Measurements from ENCODE around the gene CNIH3. TPM values are rescaled to one million over a fixed set of nuclear protein-coding genes. Genes with fewer than 3 reads are reported as not detected.

CNIH3 gene
- total RNA-seq, 4 donors from 2014 or later: 0.68 to 1.1 TPM; not detected in 2

GRCh38 chr1:224694969-224695368, 78.9 kb downstream of the CNIH3 start:
- H3K27ac ChIP-seq: no peak overlapping the region
- in situ Hi-C loops (cut with MboI; ENCODE audit: low pct_ligation_motif_present in 1 of 4, low pct_unique_long_range_greater_than_20kb in 1 of 4, low sequenced_read_pairs in 3 of 4) (no loop called here), intact Hi-C loops (cut with DNase I; ENCODE audit: low total_unique reads) (no loop called here)
- H3K9me3 ChIP-seq: no peaks in the 10 kb centered on the region
- no peak overlapping the region for H3K4me3 ChIP-seq
- no peak for DNase-seq
- WGBS, 2 donors (ENCODE audit: low coverage in 1 of 2): 81 to 88% methylated on average over 1 to 3 of the region's 3 CpGs
- H3K36me3 ChIP-seq: no peaks in the 10 kb centered on the region
- H3K4me1 ChIP-seq: no peaks in the 10 kb centered on the region
- no peaks in the 10 kb centered on the region for H3K27me3 ChIP-seq
- TF ChIP-seq EP300 (IDR thresholded peaks at IDR 0.05; ENCODE audit: low read depth): no peak
- TF ChIP-seq POLR2AphosphoS5 (IDR thresholded peaks at IDR 0.05): no peak
- TF ChIP-seq, protein P1, sequence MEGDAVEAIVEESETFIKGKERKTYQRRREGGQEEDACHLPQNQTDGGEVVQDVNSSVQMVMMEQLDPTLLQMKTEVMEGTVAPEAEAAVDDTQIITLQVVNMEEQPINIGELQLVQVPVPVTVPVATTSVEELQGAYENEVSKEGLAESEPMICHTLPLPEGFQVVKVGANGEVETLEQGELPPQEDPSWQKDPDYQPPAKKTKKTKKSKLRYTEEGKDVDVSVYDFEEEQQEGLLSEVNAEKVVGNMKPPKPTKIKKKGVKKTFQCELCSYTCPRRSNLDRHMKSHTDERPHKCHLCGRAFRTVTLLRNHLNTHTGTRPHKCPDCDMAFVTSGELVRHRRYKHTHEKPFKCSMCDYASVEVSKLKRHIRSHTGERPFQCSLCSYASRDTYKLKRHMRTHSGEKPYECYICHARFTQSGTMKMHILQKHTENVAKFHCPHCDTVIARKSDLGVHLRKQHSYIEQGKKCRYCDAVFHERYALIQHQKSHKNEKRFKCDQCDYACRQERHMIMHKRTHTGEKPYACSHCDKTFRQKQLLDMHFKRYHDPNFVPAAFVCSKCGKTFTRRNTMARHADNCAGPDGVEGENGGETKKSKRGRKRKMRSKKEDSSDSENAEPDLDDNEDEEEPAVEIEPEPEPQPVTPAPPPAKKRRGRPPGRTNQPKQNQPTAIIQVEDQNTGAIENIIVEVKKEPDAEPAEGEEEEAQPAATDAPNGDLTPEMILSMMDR (IDR thresholded peaks at IDR 0.05): no peak
- TF ChIP-seq POLR2A (IDR thresholded peaks at IDR 0.05): no peak

DNA sequence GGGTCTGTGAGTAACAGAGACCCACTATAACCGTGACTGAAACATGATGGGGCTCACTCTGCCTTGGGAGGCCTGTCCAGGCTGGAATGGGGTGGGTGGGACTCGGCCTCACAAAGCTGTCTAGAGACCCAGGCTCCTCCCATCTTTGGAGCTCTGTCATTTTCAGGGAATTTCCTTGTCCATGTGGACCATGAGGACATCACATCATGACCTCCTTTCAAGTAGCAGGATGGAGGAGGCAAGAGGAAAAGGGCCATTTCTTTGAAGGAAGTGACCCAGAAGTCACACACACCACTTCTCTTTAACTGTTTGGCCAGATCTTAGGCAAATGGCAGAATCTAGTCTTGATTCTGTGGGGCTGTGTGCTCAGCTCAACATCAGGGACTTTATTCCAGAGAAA, 79.9 kb downstream of the CNIH3 start:
- in situ Hi-C loops (cut with MboI; ENCODE audit: low pct_ligation_motif_present in 1 of 4, low pct_unique_long_range_greater_than_20kb in 1 of 4, low sequenced_read_pairs in 3 of 4): no loop called here
- Histone ChIP-seq H3K4me3 (no peak overlapping the region), H3K9me3 (no peaks in the 10 kb centered on the region), H3K27ac (no peak overlapping the region), H3K27me3 (no peaks in the 10 kb centered on the region), H3K36me3 (no peaks in the 10 kb centered on the region), H3K4me1 (no peaks in the 10 kb centered on the region)
- TF ChIP-seq, protein P1 (IDR thresholded peaks at IDR 0.05): no peak
- TF ChIP-seq EP300 (IDR thresholded peaks at IDR 0.05; ENCODE audit: low read depth) (no peak), POLR2A (IDR thresholded peaks at IDR 0.05) (no peak), POLR2AphosphoS5 (IDR thresholded peaks at IDR 0.05) (no peak)
- intact Hi-C loops (cut with DNase I; ENCODE audit: low total_unique reads): no loop called here
- no peak for DNase-seq
- WGBS, 2 donors (ENCODE audit: low coverage in 1 of 2): 84 to 100% methylated on average over 1 to 2 of the region's 2 CpGs

DNA sequence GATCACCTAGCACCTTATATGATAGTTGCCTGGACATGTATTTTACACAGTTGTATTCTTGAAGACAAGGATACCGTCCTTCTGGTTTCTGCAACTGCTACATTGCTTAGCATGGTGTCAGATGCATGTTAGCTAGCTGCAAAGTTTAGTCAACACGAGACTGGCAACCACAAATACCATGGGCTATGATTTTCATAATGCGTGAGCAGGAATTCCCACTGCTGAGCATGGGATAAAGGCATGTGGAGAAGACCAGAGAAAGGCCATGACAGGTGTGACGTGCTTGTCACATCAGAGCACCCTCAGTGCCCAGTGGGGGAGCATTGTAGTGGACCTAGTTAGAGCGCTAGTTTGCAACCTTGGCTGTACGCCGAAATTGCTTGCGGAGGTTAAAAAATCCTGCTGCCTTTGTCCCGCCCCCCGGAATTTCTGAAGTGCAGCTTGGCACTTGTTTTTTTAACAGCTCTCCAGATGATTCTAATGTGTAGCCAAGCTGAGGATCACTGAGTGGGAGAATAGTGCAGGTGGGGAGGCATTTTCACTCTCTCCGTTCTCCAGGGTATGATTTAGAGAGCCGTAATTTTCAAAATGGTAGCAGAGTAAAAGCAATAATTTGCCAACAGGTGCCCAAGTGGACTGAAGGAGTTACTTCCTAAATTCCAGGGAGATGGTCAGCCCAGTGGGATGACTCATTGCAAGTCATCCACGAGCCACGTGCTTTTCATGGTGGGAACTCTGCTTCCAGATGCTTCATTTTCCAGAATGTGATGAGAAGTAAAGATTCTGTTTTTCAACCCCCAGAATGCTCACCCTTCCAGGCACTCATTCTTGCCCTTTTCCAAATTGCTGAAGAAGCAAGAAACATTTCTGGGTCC, 81.0 kb downstream of the CNIH3 start:
- Histone ChIP-seq H3K9me3 (no peaks in the 10 kb centered on the region), H3K27me3 (no peaks in the 10 kb centered on the region), H3K27ac (no peak overlapping the region), H3K4me3 (no peak overlapping the region), H3K4me1 (no peaks in the 10 kb centered on the region), H3K36me3 (no peaks in the 10 kb centered on the region)
- intact Hi-C loops (cut with DNase I; ENCODE audit: low total_unique reads): no loop called here
- 87 to 88% methylated on average over 5 to 14 of the region's 14 CpGs for WGBS, 2 donors (ENCODE audit: low coverage in 1 of 2)
- DNase-seq: no peak
- TF ChIP-seq, protein P1 (IDR thresholded peaks at IDR 0.05): no peak
- TF ChIP-seq POLR2AphosphoS5 (IDR thresholded peaks at IDR 0.05) (no peak), POLR2A (IDR thresholded peaks at IDR 0.05) (no peak), EP300 (IDR thresholded peaks at IDR 0.05; ENCODE audit: low read depth) (no peak)
- in situ Hi-C loops (cut with MboI; ENCODE audit: low pct_ligation_motif_present in 1 of 4, low pct_unique_long_range_greater_than_20kb in 1 of 4, low sequenced_read_pairs in 3 of 4): no loop called here

DNA sequence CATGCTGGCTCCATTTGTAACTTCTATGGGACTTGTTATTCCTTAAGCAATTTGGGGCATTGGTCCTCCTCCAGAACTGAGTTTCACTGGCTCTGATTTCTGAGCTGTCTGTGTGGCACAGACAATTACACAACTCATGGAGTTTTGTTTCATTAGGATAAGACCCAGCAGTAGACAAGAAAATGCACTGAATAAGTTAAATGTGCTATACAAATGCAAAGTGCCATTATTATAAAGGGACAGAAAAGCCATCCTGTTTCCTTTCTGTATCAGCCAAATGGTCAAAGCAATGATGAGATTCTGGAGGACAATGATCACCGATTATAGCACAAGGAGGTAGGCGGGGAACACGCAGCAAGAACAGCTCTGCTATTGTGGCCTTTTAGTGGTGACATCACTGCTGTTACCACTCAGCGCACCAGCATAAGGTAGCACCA, 81.9 kb downstream of the CNIH3 start:
- H3K27me3 ChIP-seq: no peaks in the 10 kb centered on the region
- TF ChIP-seq POLR2A (IDR thresholded peaks at IDR 0.05): no peak
- no peak for TF ChIP-seq POLR2AphosphoS5 (IDR thresholded peaks at IDR 0.05)
- TF ChIP-seq EP300 (IDR thresholded peaks at IDR 0.05; ENCODE audit: low read depth): no peak
- 68% methylated on average over 4 of the region's 4 CpGs; no CpG with 5 or more reads in 1 of the 2 donors for WGBS, 2 donors (ENCODE audit: low coverage in 1 of 2)
- H3K36me3 ChIP-seq: no peaks in the 10 kb centered on the region
- H3K4me1 ChIP-seq: no peaks in the 10 kb centered on the region
- no peak overlapping the region for H3K27ac ChIP-seq
- intact Hi-C loops (cut with DNase I; ENCODE audit: low total_unique reads): no loop called here
- in situ Hi-C loops (cut with MboI; ENCODE audit: low pct_ligation_motif_present in 1 of 4, low pct_unique_long_range_greater_than_20kb in 1 of 4, low sequenced_read_pairs in 3 of 4): no loop called here
- DNase-seq: no peak
- no peak overlapping the region for H3K4me3 ChIP-seq
- H3K9me3 ChIP-seq: no peaks in the 10 kb centered on the region
